ENCODE measurements around the gene GNAT1. TPM values are rescaled to one million over a fixed set of nuclear protein-coding genes. Genes with fewer than 3 reads are reported as not detected.
A peak's percentile ranks its signal among the peaks of the same experiment; 100 is the strongest.

Gene GNAT1
- polyA plus RNA-seq, 1 donor (not counting 4 experiments of a cell fraction or from before 2014, with no cell fraction given): 0.12 TPM

GRCh38 chr3:50192689-50193141, 1.3 kb downstream of the GNAT1 start:
- Histone ChIP-seq H3K9me1 (ENCODE audit: control insufficient read depth, extremely low read depth, insufficient read depth, low read length) (no peaks in the 10 kb centered on the region), H3K27ac (ENCODE audit: control insufficient read depth, insufficient read depth, low read length) (no peak overlapping the region), H3K27me3 (ENCODE audit: control insufficient read depth, extremely low read depth, insufficient read depth, low read length) (peaks cover 32% of the 10 kb centered on the region), H4K20me1 (ENCODE audit: control insufficient read depth, extremely low read depth, insufficient read depth, low read length) (peaks cover 11% of the 10 kb centered on the region), H3K4me2 (ENCODE audit: control insufficient read depth, extremely low read depth, insufficient read depth, low read depth, low read length) (no peak overlapping the region), H3K9ac (ENCODE audit: control insufficient read depth, extremely low read depth, insufficient read depth, low read length) (no peak overlapping the region), H3K36me3 (ENCODE audit: control insufficient read depth in 2 of 2, extremely low read depth in 1 of 2, insufficient read depth in 2 of 2, low read length in 2 of 2) (peaks cover 4 to 5% of the 10 kb centered on the region in 2 experiments), H3K79me2 (ENCODE audit: control insufficient read depth, insufficient read depth, low read length) (no peaks in the 10 kb centered on the region), H3K9me3 (ENCODE audit: control insufficient read depth, low read depth, low read length) (no peaks in the 10 kb centered on the region), H3K4me1 (ENCODE audit: control insufficient read depth, extremely low read depth, insufficient read depth, low read length) (no peaks in the 10 kb centered on the region), H2AFZ (ENCODE audit: control insufficient read depth, low read length) (no peak overlapping the region), H3K4me3 (ENCODE audit: control insufficient read depth in 2 of 3, extremely low read depth in 1 of 3, insufficient read depth in 2 of 3, low read depth in 1 of 3, low read length in 3 of 3) (no peak overlapping the region)
- peak in 2 of 3 experiments; percentile 91 to 97 for TF ChIP-seq CTCF (optimal IDR thresholded peaks at IDR 0.05 in 1 of 3, IDR thresholded peaks at IDR 0.05 in 1 of 3, conservative IDR thresholded peaks at IDR 0.05 in 1 of 3; ENCODE audit: extremely low read depth in 1 of 3, insufficient read depth in 2 of 3, low read length in 3 of 3)
- no peak for TF ChIP-seq EZH2 (IDR thresholded peaks at IDR 0.05; ENCODE audit: low read length)
- FAIRE-seq (peak; percentile 89), DNase-seq (ENCODE audit: low read depth, low spot score) (no peak)
- dilution Hi-C loops (cut with MboI; ENCODE audit: extremely low pct_ligation_motif_present, low sequenced_read_pairs): no loop called here

DNA sequence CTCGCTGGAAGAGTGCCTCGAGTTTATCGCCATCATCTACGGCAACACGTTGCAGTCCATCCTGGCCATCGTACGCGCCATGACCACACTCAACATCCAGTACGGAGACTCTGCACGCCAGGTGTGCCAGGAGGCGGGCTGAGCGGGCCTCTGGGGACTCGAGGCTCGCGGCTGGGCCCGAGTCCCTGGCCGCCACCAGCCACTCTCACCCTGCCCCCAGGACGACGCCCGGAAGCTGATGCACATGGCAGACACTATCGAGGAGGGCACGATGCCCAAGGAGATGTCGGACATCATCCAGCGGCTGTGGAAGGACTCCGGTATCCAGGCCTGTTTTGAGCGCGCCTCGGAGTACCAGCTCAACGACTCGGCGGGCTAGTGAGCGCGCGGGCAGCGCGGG, 1.9 kb downstream of the GNAT1 start:
- no peak overlapping the region for H3K4me2 ChIP-seq (ENCODE audit: control insufficient read depth, extremely low read depth, insufficient read depth, low read depth, low read length)
- H3K27me3 ChIP-seq (ENCODE audit: control insufficient read depth, extremely low read depth, insufficient read depth, low read length): peaks cover 32% of the 10 kb centered on the region
- FAIRE-seq (no peak), DNase-seq (ENCODE audit: low read depth, low spot score) (no peak)
- no peak overlapping the region for H3K4me3 ChIP-seq (ENCODE audit: control insufficient read depth in 2 of 3, extremely low read depth in 1 of 3, insufficient read depth in 2 of 3, low read depth in 1 of 3, low read length in 3 of 3)
- TF ChIP-seq CTCF (optimal IDR thresholded peaks at IDR 0.05 in 1 of 3, IDR thresholded peaks at IDR 0.05 in 1 of 3, conservative IDR thresholded peaks at IDR 0.05 in 1 of 3; ENCODE audit: extremely low read depth in 1 of 3, insufficient read depth in 2 of 3, low read length in 3 of 3) (no peak), EZH2 (IDR thresholded peaks at IDR 0.05; ENCODE audit: low read length) (peak; percentile 15)
- H3K27ac ChIP-seq (ENCODE audit: control insufficient read depth, insufficient read depth, low read length): no peak overlapping the region
- H3K79me2 ChIP-seq (ENCODE audit: control insufficient read depth, insufficient read depth, low read length): no peaks in the 10 kb centered on the region
- no peaks in the 10 kb centered on the region for H3K9me3 ChIP-seq (ENCODE audit: control insufficient read depth, low read depth, low read length)
- no peak overlapping the region for H3K9ac ChIP-seq (ENCODE audit: control insufficient read depth, extremely low read depth, insufficient read depth, low read length)
- no peak overlapping the region for H2AFZ ChIP-seq (ENCODE audit: control insufficient read depth, low read length)
- H3K4me1 ChIP-seq (ENCODE audit: control insufficient read depth, extremely low read depth, insufficient read depth, low read length): no peaks in the 10 kb centered on the region
- H4K20me1 ChIP-seq (ENCODE audit: control insufficient read depth, extremely low read depth, insufficient read depth, low read length): peaks cover 11% of the 10 kb centered on the region
- H3K36me3 ChIP-seq (ENCODE audit: control insufficient read depth in 2 of 2, extremely low read depth in 1 of 2, insufficient read depth in 2 of 2, low read length in 2 of 2): peaks cover under 1 to 3% of the 10 kb centered on the region in 2 experiments
- H3K9me1 ChIP-seq (ENCODE audit: control insufficient read depth, extremely low read depth, insufficient read depth, low read length): no peaks in the 10 kb centered on the region
- dilution Hi-C loops (cut with MboI; ENCODE audit: extremely low pct_ligation_motif_present, low sequenced_read_pairs): no loop called here
